ENCODE results near the gene GRK5. TPM values are rescaled to one million over a fixed set of nuclear protein-coding genes. Genes with fewer than 3 reads are reported as not detected.

Gene GRK5
- total and polyA plus RNA-seq, 9 of the 15 experiments (the other 6 are each of a cell fraction or from before 2014, with no cell fraction given) = 0.46 to 0.83 (median 0.67) TPM; not detected in 2

- Histone ChIP-seq H3K9me3 (replicated peaks; ENCODE audit: control insufficient read depth, insufficient read depth, low read depth, low read length) (no peaks in the 10 kb centered on the region), H2AFZ (ENCODE audit: low read depth, low read length) (no peak overlapping the region), H3K4me2 (ENCODE audit: insufficient read depth, low read length) (no peak overlapping the region), H3K4me1 (replicated peaks in 1 of 2; ENCODE audit: control insufficient read depth in 2 of 2, insufficient read depth in 2 of 2, low read length in 2 of 2) (peaks cover 13 to 16% of the 10 kb centered on the region in 2 experiments; a peak in 4 of 5 replicates), H3K36me3 (ENCODE audit: control insufficient read depth, insufficient read depth, low read length) (no peaks in the 10 kb centered on the region), H3K9ac (ENCODE audit: insufficient read depth in 1 of 2, low read depth in 2 of 2, low read length in 2 of 2) (no peak overlapping the region), H3K27ac (ENCODE audit: extremely low read depth, low read depth, low read length) (no peak overlapping the region), H3K79me2 (ENCODE audit: control insufficient read depth, insufficient read depth, low read length) (no peaks in the 10 kb centered on the region), H3K4me3 (no peak overlapping the region), H4K20me1 (replicated peaks; ENCODE audit: control insufficient read depth, insufficient read depth, low read length) (no peaks in the 10 kb centered on the region), H3K27me3 (ENCODE audit: control insufficient read depth in 2 of 2, insufficient read depth in 2 of 2, low read length in 2 of 2) (no peaks in the 10 kb centered on the region), H3K9me1 (ENCODE audit: control insufficient read depth, insufficient read depth, low read length) (no peaks in the 10 kb centered on the region)
- FAIRE-seq (peak; percentile 6), DNase-seq (ENCODE audit: extremely low read depth in 1 of 4, low spot score in 3 of 4) (peak in 2 of 4 experiments; percentile 13 to 14), ATAC-seq (no peak)
- WGBS (ENCODE audit: insufficient coverage, low coverage, missing lambda C conversion rate) = 42% methylated on average over 2 of the region's 3 CpGs
- in situ Hi-C loops (cut with MboI) (no loop called here), intact Hi-C loops (cut with micrococcal nuclease) (no loop called here)
- BruUV-seq (replicated peaks) = no TSS peak
- CTCF ChIA-PET (ENCODE audit: low intra/inter-chr PET ratio) = no interaction called here
- no peak for TF ChIP-seq CREBBP (IDR thresholded peaks at IDR 0.05; ENCODE audit: low read depth, low read length)
- peak; percentile 49; the same call in 1 of the 2 replicates for TF ChIP-seq CTBP1 (IDR thresholded peaks at IDR 0.05; ENCODE audit: borderline replicate concordance)
- TF ChIP-seq POLR2B (IDR thresholded peaks at IDR 0.05; ENCODE audit: low read depth, partially characterized antibody) = no peak
- no peak for TF ChIP-seq CEBPZ (IDR thresholded peaks at IDR 0.05; ENCODE audit: borderline replicate concordance, low read depth, low read length)
- TF ChIP-seq ZNF175 (CRISPR knock-in tag; IDR thresholded peaks at IDR 0.05; ENCODE audit: low read depth) = no peak
- 0 out of 2 replicates have a peak, but pooled peaks have one; percentile 19 for TF ChIP-seq ZEB2 (IDR thresholded peaks at IDR 0.05)
- no peak for TF ChIP-seq EZH2 (IDR thresholded peaks at IDR 0.05; ENCODE audit: borderline replicate concordance, low read depth, low read length)
- peak; percentile 86 for TF ChIP-seq MAFF (IDR thresholded peaks at IDR 0.05; ENCODE audit: low read length)
- TF ChIP-seq C11orf30 (IDR thresholded peaks at IDR 0.05; ENCODE audit: low read depth) = peak; percentile 92
- no peak for TF ChIP-seq PPARD (CRISPR knock-in tag; IDR thresholded peaks at IDR 0.05)
- TF ChIP-seq MAFG (tag; conservative IDR thresholded peaks at IDR 0.05) = peak; percentile 92
- TF ChIP-seq RCOR1 (IDR thresholded peaks at IDR 0.05; ENCODE audit: borderline replicate concordance in 1 of 2, low read depth in 2 of 2, low read length in 2 of 2) = no peak
- peak; percentile 93 for TF ChIP-seq ZNF316 (IDR thresholded peaks at IDR 0.05)
- TF ChIP-seq NR3C1 (CRISPR knock-in tag; IDR thresholded peaks at IDR 0.05) = no peak
- peak; percentile 70; the same call in 1 of the 2 replicates for TF ChIP-seq BACH1 (tag; IDR thresholded peaks at IDR 0.05)
- TF ChIP-seq CEBPG (CRISPR knock-in tag; IDR thresholded peaks at IDR 0.05) = no peak
- TF ChIP-seq CEBPG (tag; conservative IDR thresholded peaks at IDR 0.05 in 1 of 2, IDR thresholded peaks at IDR 0.05 in 1 of 2) = no peak
- peak; percentile 79; the same call in 1 of the 2 replicates for TF ChIP-seq MAFK (IDR thresholded peaks at IDR 0.05; ENCODE audit: low read length)
- no peak for TF ChIP-seq SNAPC5 (CRISPR knock-in tag; IDR thresholded peaks at IDR 0.05)
- no peak for TF ChIP-seq STAG1 (CRISPR knock-in tag; IDR thresholded peaks at IDR 0.05; ENCODE audit: borderline replicate concordance)
- TF ChIP-seq NFE2 (IDR thresholded peaks at IDR 0.05; ENCODE audit: low read depth) = peak; percentile 84
- no peak for TF ChIP-seq ZNF184 (CRISPR knock-in tag; IDR thresholded peaks at IDR 0.05)
- TF ChIP-seq KLF1 (tag; IDR thresholded peaks at IDR 0.05) = no peak
- peak; percentile 66; the same call in 1 of the 2 replicates for TF ChIP-seq NFE2L1 (tag; IDR thresholded peaks at IDR 0.05; ENCODE audit: borderline replicate concordance, low read depth)
- POLR2A ChIA-PET = interaction anchor here (1.1 kb wide), 1 partner anchor 11 kb away, joined by 3 read pairs; no protein-coding TSS in a partner anchor
Observed at GRCh38 chr10:119303886-119304285, 96.5 kb downstream of the GRK5 start.

Measured in K562 (cell line).